Thyroid gland (tissue), 4 donors: ENCODE measurements around the gene OTUD7B. TPM values are rescaled to one million over a fixed set of nuclear protein-coding genes. Genes with fewer than 3 reads are reported as not detected.
"Not testable (repeated sequence)": the region's sequence is repeated elsewhere in the genome, so short reads cannot be mapped to it uniquely, and the experiment has no call there.

Experiments
- DNase-seq, 2 donors: peaks; one replicate each; pipeline ENCODE4 v3.0.0-alpha.2; 2019
- H3K27ac ChIP-seq, 3 donors: fragments of 200-600 bp; sonication (generic); 1 replicate in 2 of 3; 2 replicates in 1 of 3; pipeline ENCODE4 v1.5.1; 2016 to 2019; ENCODE audit warnings: mild to moderate bottlenecking in 1 of 3, moderate library complexity in 1 of 3
- H3K27me3 ChIP-seq: fragments of 200-600 bp; sonication (generic); one replicate; pipeline ENCODE4 v1.5.1; 2019
- H3K36me3 ChIP-seq, 2 donors: fragments of 200-600 bp; sonication (generic); one replicate each; pipeline ENCODE4 v1.5.1; 2016 to 2019
- H3K4me1 ChIP-seq, 2 donors: fragments of 200-600 bp; sonication (generic); one replicate each; pipeline ENCODE4 v1.5.1; 2017 to 2019
- H3K4me3 ChIP-seq, 3 donors: fragments of 200-600 bp; sonication (generic); replicated peaks in 1 of 3; 1 replicate in 2 of 3; 2 replicates in 1 of 3; pipeline ENCODE4 v1.5.1; 2016; ENCODE audit warnings: mild to moderate bottlenecking in 1 of 3
- H3K9me3 ChIP-seq: fragments of 200-600 bp; sonication (generic); one replicate; pipeline ENCODE4 v1.5.1; 2017
- POLR2A ChIP-seq, 2 donors: fragments of 450-650 bp; IDR thresholded peaks; one replicate each; pipeline ENCODE4 v1.6.1; 2017; ENCODE audit warnings: antibody characterized with exemption in 2 of 2, mild to moderate bottlenecking in 2 of 2, moderate library complexity in 1 of 2
- WGBS, 2 donors: methylation state at CpG; one replicate each; pipeline ENCODE4 v1.1.5; 2017; 5-methylcytosine and 5-hydroxymethylcytosine counted together
- intact Hi-C: fragments of 100-400 bp; cut with DNase I; formaldehyde crosslinking; loops from one replicate; pipeline ENCODE4 v1.15.1; 2023
- total RNA-seq, 4 donors: library from RNA; depleted of rRNA; stranded (reverse); fragments of >200 nt; gene quantifications; one replicate each; pipeline ENCODE4 v1.2.3, GENCODE V29; 2016
- TF ChIP-seq, protein P1 (sequence below), 6 experiments: fragments of 200-600 bp in 3 of 6; fragments of 450-650 bp in 3 of 6; sonication (generic) in 3 of 6; IDR thresholded peaks; one replicate each; pipeline ENCODE4 v1.5.1; 2016 to 2019; ENCODE audit warnings: antibody characterized with exemption in 6 of 6, mild to moderate bottlenecking in 2 of 6, inconsistent platforms in 1 of 6, moderate library complexity in 1 of 6

The OTUD7B gene
- total RNA-seq, 4 donors from 2014 or later, result 15.9 to 39.2 (median 23.2) TPM

DNA sequence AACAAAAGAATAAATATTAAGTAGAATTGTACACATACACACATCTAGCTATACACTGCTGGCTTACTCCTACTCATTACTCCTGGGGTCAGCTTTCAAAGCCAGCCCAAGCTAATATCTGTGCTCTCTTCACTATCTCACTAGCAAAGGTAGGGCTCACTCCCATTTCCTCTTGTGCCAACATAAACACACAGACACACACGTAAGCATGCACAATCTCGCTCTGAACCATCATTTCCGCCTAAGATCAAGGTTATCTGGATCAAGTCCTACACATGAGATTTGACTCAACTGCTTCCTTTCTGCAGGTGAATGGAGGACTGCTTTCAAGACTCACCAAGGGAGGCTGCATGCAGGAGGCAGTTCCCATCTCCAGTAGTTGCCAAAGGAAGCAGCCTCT is 45.1 kb downstream of the OTUD7B start:
- intact Hi-C loops, result loop anchor here (10.0 kb wide), 1 partner anchor 49 kb away; the partner anchor contains the start of gene OTUD7B
- H3K4me3 ChIP-seq, result no peak overlapping the region
- H3K27ac ChIP-seq, result no peak overlapping the region
- no peaks in the 10 kb centered on the region for H3K27me3 ChIP-seq
- H3K4me1 ChIP-seq, result peaks cover 0 to 21% of the 10 kb centered on the region in 2 donors
- TF ChIP-seq, protein P1, sequence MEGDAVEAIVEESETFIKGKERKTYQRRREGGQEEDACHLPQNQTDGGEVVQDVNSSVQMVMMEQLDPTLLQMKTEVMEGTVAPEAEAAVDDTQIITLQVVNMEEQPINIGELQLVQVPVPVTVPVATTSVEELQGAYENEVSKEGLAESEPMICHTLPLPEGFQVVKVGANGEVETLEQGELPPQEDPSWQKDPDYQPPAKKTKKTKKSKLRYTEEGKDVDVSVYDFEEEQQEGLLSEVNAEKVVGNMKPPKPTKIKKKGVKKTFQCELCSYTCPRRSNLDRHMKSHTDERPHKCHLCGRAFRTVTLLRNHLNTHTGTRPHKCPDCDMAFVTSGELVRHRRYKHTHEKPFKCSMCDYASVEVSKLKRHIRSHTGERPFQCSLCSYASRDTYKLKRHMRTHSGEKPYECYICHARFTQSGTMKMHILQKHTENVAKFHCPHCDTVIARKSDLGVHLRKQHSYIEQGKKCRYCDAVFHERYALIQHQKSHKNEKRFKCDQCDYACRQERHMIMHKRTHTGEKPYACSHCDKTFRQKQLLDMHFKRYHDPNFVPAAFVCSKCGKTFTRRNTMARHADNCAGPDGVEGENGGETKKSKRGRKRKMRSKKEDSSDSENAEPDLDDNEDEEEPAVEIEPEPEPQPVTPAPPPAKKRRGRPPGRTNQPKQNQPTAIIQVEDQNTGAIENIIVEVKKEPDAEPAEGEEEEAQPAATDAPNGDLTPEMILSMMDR (IDR thresholded peaks at IDR 0.05), result no peak
- no peak for TF ChIP-seq POLR2A (IDR thresholded peaks at IDR 0.05)
- WGBS, 2 donors, result 93 to 98% methylated on average over 3 of the region's 3 CpGs
- no peaks in the 10 kb centered on the region for H3K9me3 ChIP-seq
- peaks cover 34 to 39% of the 10 kb centered on the region in 2 donors for H3K36me3 ChIP-seq
- DNase-seq, result no peak

- Histone ChIP-seq H3K27ac (peak overlapping the region; percentile 18 to 71 (median 25)), H3K4me3 (no peak overlapping the region), H3K36me3 (peaks cover 33 to 37% of the 10 kb centered on the region in 2 donors), H3K27me3 (no peaks in the 10 kb centered on the region), H3K9me3 (no peaks in the 10 kb centered on the region), H3K4me1 (peaks cover 0 to 21% of the 10 kb centered on the region in 2 donors)
- intact Hi-C loops, result loop anchor here (5.0 to 10.0 kb wide), 3 partner anchors 51 to 204 kb away; partner anchors contain the start of gene OTUD7B
- TF ChIP-seq, protein P1 (IDR thresholded peaks at IDR 0.05), result no peak
- TF ChIP-seq POLR2A (IDR thresholded peaks at IDR 0.05), result no peak
- WGBS, 2 donors, result 58 to 62% methylated on average over 3 of the region's 3 CpGs
- no peak for DNase-seq
Observed at GRCh38 chr1:149963358-149963757, 47.2 kb downstream of the OTUD7B start.

GRCh38 chr1:149962736-149963135 is 47.8 kb downstream of the OTUD7B start:
- peaks cover 36 to 43% of the 10 kb centered on the region in 2 donors for H3K36me3 ChIP-seq
- H3K9me3 ChIP-seq, result no peaks in the 10 kb centered on the region
- peak overlapping the region; percentile 18 to 71 (median 25) for H3K27ac ChIP-seq
- TF ChIP-seq, protein P1 (IDR thresholded peaks at IDR 0.05), result no peak
- no peak for TF ChIP-seq POLR2A (IDR thresholded peaks at IDR 0.05)
- no peak overlapping the region for H3K4me3 ChIP-seq
- 50 to 53% methylated on average over 2 of the region's 2 CpGs for WGBS, 2 donors
- H3K4me1 ChIP-seq, result peaks cover 0 to 21% of the 10 kb centered on the region in 2 donors
- H3K27me3 ChIP-seq, result no peaks in the 10 kb centered on the region
- intact Hi-C loops, result loop anchor here (5.0 to 10.0 kb wide), 3 partner anchors 52 to 205 kb away; partner anchors contain the start of gene OTUD7B
- DNase-seq, result no peak

- peaks cover 42 to 47% of the 10 kb centered on the region in 2 donors for H3K36me3 ChIP-seq
- DNase-seq, result peak; percentile 51 to 53
- peaks cover 0 to 21% of the 10 kb centered on the region in 2 donors for H3K4me1 ChIP-seq
- H3K27ac ChIP-seq, result peak overlapping the region in 2 of 3 donors; percentile 18 to 71
- TF ChIP-seq, protein P1 (IDR thresholded peaks at IDR 0.05), result peak; percentile 56 to 88 (median 78)
- TF ChIP-seq POLR2A (IDR thresholded peaks at IDR 0.05), result no peak
- no peak overlapping the region for H3K4me3 ChIP-seq
- intact Hi-C loops, result loop anchor here (5.0 to 10.0 kb wide), 3 partner anchors 53 to 205 kb away; partner anchors contain the start of gene OTUD7B
- no peaks in the 10 kb centered on the region for H3K9me3 ChIP-seq
- H3K27me3 ChIP-seq, result no peaks in the 10 kb centered on the region
- WGBS, 2 donors, result 29% methylated on average over 3 of the region's 3 CpGs
Observed at GRCh38 chr1:149962039-149962647, 48.4 kb downstream of the OTUD7B start.

DNA sequence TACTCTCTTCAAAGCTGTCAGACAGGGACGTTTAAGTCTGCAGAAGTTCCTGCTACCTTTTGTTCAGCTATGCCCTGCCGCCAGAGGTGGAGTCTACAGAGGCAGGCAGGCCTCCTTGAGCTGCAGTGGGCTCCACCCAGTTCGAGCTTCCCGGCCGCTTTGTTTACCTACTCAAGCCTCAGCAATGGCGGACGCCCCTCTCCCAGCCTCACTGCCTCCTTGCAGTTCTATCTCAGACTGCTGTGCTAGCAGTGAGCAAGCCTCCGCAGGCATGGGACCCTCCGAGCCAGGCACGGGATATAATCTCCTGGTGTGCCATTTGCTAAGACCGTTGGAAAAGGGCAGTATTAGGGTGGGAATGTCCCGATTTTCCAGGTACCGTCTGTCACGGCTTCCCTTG is 53.0 kb downstream of the OTUD7B start:
- H3K27me3 ChIP-seq, H3K4me3 ChIP-seq, H3K9me3 ChIP-seq, intact Hi-C loops, H3K4me1 ChIP-seq, H3K27ac ChIP-seq, DNase-seq: not testable (repeated sequence)
- 96 to 98% methylated on average over 14 of the region's 14 CpGs for WGBS, 2 donors
- peaks cover 18 to 19% of the 10 kb centered on the region in 2 donors for H3K36me3 ChIP-seq
